Uterus (tissue), 2 donors: Measurements from ENCODE around the gene GSPT1.

Experiments
- CTCF ChIP-seq, 4 experiments: fragments of 200-600 bp in 2 of 4; fragments of 450-650 bp in 2 of 4; sonication (generic) in 2 of 4; IDR thresholded peaks; one replicate each; pipeline ENCODE4 v1.5.1; 2016 to 2019; ENCODE audit warnings: antibody characterized with exemption in 4 of 4, mild to moderate bottlenecking in 2 of 4, moderate library complexity in 1 of 4
- POLR2A ChIP-seq, 2 donors: fragments of 450-650 bp; IDR thresholded peaks; one replicate each; pipeline ENCODE4 v1.6.1; 2016; ENCODE audit warnings: antibody characterized with exemption in 2 of 2, mild to moderate bottlenecking in 1 of 2, moderate library complexity in 1 of 2

GRCh38 chr16:11819798-11820197, 96.0 kb downstream of the GSPT1 start:
- TF ChIP-seq CTCF (IDR thresholded peaks at IDR 0.05) = no peak
- TF ChIP-seq POLR2A (IDR thresholded peaks at IDR 0.05) = no peak
